ENCODE data around the gene RBM33. TPM values are rescaled to one million over a fixed set of nuclear protein-coding genes. Genes with fewer than 3 reads are reported as not detected.

The RBM33 gene
- total and polyA plus RNA-seq, 9 of the 15 experiments (the other 6 are each of a cell fraction or from before 2014, with no cell fraction given): 4.4 to 80.7 (median 27.3) TPM

DNA sequence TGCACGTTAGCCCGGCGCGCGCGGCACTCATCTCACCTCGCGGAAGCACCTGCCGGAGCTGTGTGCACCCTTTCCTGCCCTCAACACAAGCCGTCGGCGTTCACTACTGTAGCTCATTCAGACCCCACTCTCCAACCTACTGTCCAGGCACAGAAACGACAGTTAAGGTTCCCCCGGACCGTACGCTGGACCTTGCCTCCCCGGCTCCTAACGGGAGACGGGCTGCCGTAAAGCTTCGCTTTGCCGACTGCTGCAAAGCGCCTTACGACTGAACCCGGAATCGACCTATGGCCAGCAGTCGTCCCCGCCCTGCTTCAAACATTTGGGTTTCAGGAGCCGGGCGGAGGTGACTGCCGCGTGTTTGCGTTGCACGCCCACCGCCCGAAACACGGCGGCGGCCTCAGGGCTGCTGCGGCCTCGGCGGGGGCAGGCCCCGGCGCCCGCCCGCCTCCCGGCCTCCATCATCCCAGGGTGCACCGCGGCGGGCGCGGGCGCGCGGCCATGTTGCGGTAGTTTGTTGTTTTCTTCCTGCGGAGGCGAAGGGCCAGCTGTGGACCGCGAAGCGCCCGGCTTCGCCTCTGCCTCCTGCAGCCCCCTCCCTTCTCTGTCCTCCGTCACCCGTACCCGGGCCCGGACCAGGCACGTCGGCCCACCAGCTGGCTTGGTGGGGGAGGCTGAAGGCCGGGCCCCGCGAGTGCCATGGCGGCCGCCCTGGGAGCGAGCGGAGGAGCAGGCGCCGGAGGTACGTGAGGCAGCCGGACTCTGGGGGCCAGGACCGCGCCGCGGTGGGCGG is at the start of gene RBM33 (continued):
- no peak for TF ChIP-seq CHD7 (IDR thresholded peaks at IDR 0.05; ENCODE audit: low read depth, low read length)
- TF ChIP-seq ZNF165 (CRISPR knock-in tag; IDR thresholded peaks at IDR 0.05; ENCODE audit: borderline replicate concordance): no peak
- no peak for TF ChIP-seq NFXL1 (CRISPR knock-in tag; IDR thresholded peaks at IDR 0.05)
- TF ChIP-seq CCNT2 (IDR thresholded peaks at IDR 0.05; ENCODE audit: borderline replicate concordance, extremely low read depth, insufficient read length, low read depth, low read length): peak; percentile 69
- TF ChIP-seq DNMT1 (IDR thresholded peaks at IDR 0.05): no peak
- peak; percentile 73; the same call in 1 of the 2 replicates for TF ChIP-seq ZNF12 (CRISPR knock-in tag; IDR thresholded peaks at IDR 0.05)
- TF ChIP-seq, protein P1, sequence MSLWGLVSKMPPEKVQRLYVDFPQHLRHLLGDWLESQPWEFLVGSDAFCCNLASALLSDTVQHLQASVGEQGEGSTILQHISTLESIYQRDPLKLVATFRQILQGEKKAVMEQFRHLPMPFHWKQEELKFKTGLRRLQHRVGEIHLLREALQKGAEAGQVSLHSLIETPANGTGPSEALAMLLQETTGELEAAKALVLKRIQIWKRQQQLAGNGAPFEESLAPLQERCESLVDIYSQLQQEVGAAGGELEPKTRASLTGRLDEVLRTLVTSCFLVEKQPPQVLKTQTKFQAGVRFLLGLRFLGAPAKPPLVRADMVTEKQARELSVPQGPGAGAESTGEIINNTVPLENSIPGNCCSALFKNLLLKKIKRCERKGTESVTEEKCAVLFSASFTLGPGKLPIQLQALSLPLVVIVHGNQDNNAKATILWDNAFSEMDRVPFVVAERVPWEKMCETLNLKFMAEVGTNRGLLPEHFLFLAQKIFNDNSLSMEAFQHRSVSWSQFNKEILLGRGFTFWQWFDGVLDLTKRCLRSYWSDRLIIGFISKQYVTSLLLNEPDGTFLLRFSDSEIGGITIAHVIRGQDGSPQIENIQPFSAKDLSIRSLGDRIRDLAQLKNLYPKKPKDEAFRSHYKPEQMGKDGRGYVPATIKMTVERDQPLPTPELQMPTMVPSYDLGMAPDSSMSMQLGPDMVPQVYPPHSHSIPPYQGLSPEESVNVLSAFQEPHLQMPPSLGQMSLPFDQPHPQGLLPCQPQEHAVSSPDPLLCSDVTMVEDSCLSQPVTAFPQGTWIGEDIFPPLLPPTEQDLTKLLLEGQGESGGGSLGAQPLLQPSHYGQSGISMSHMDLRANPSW (CRISPR knock-in tag; IDR thresholded peaks at IDR 0.05): no peak
- no peak for TF ChIP-seq ZNF274 (IDR thresholded peaks at IDR 0.05; ENCODE audit: borderline replicate concordance, low read depth, low read length)
- TF ChIP-seq ZNF143 (CRISPR knock-in tag; IDR thresholded peaks at IDR 0.05): peak; percentile 74
- TF ChIP-seq ZNF212 (CRISPR knock-in tag; IDR thresholded peaks at IDR 0.05): no peak
- TF ChIP-seq CBFA2T3 (IDR thresholded peaks at IDR 0.05): no peak
- TF ChIP-seq MYC (IDR thresholded peaks at IDR 0.05; ENCODE audit: low read depth, low read length): peak; percentile 60
- TF ChIP-seq MYC (CRISPR knock-in tag; IDR thresholded peaks at IDR 0.05; ENCODE audit: borderline replicate concordance, low read depth): peak; percentile 75; the same call in 1 of the 2 replicates
- no peak for TF ChIP-seq TCFL5 (CRISPR knock-in tag; conservative IDR thresholded peaks at IDR 0.05)
- no peak for TF ChIP-seq ZNF316 (IDR thresholded peaks at IDR 0.05)

All from K562 (cell line).